Activated T-helper 1 cell treated with anti-CD3 and anti-CD28 coated beads, Interleukin-12 subunit alpha, Interleukin-12 subunit beta, Interleukin-2, Interleukin-4 antibody, amounts not matched to agents 30 ng/mL and 10 ng/mL and 1 ng/mL, durations not matched to agents 14 hours and 24 hours and 36 hours (primary cell): ENCODE data around the gene ZSCAN23. TPM values are rescaled to one million over a fixed set of nuclear protein-coding genes. Genes with fewer than 3 reads are reported as not detected.
"Not testable (repeated sequence)": the region's sequence is repeated elsewhere in the genome, so short reads cannot be mapped to it uniquely, and the experiment has no call there.

ENCODE experiments used
- DNase-seq: peaks from one replicate; pipeline ENCODE4 v3.0.0; 2021; ENCODE audit warnings: low spot score
- H3K27ac Mint-ChIP-seq: one replicate; pipeline ENCODE4 v1.8.0; 2021; ENCODE audit warnings: mild to moderate bottlenecking, mixed read lengths
- H3K27me3 Mint-ChIP-seq: one replicate; pipeline ENCODE4 v1.8.0; 2022; ENCODE audit warnings: mild to moderate bottlenecking, moderate library complexity, mixed read lengths; ENCODE audit not compliant: insufficient read depth
- H3K36me3 Mint-ChIP-seq: one replicate; pipeline ENCODE4 v1.8.0; 2021; ENCODE audit warnings: low read depth, mixed read lengths
- H3K4me1 Mint-ChIP-seq: one replicate; pipeline ENCODE4 v1.8.0; 2021; ENCODE audit warnings: low read depth, mixed read lengths
- H3K4me3 Mint-ChIP-seq: one replicate; pipeline ENCODE4 v1.8.0; 2021; ENCODE audit warnings: mild to moderate bottlenecking, moderate library complexity, mixed read lengths
- H3K9me3 Mint-ChIP-seq: one replicate; pipeline ENCODE4 v1.8.0; 2021; ENCODE audit warnings: mixed read lengths
- intact Hi-C: fragments of 100-400 bp; cut with micrococcal nuclease; formaldehyde crosslinking; loops from one replicate; pipeline ENCODE4 v1.15.1; 2024
- total RNA-seq: library from RNA; stranded (reverse); gene quantifications from 2 replicates; pipeline ENCODE4 v1.2.3, GENCODE V29; 2022

Gene ZSCAN23
- total RNA-seq, 1 donor from 2014 or later: 2.2 TPM

DNA sequence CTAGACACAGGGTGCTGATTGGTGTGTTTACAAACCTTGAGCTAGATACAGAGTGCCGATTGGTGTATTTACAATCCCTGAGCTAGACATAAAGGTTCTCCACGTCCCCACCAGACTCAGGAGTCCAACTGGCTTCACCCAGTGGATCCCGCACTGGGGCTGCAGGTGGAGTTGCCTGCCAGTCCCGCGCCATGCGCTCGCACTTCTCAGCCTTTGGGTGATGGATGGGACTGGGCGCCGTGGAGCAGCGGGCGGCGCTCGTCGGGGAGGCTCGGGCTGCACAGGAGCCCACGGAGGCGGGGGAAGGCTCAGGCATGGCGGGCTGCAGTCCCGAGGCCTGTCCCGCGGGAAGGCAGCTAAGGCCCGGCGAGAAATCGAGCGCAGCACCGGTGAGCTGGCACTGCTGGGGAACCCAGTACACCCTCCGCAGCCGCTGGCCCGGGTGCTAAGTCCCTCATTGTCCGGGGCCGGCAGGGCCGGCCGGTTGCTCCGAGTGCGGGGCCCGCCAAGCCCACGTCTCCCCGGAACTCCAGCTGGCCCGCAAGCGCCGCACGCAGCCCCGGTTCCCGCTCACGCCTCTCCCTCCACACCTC lies 26.0 kb upstream of the ZSCAN23 start:
- H3K4me3 Mint-ChIP-seq, H3K27ac Mint-ChIP-seq, H3K36me3 Mint-ChIP-seq, H3K9me3 Mint-ChIP-seq, H3K4me1 Mint-ChIP-seq, DNase-seq, intact Hi-C loops: not testable (repeated sequence)
- peaks cover 34% of the 10 kb centered on the region for H3K27me3 Mint-ChIP-seq

DNA sequence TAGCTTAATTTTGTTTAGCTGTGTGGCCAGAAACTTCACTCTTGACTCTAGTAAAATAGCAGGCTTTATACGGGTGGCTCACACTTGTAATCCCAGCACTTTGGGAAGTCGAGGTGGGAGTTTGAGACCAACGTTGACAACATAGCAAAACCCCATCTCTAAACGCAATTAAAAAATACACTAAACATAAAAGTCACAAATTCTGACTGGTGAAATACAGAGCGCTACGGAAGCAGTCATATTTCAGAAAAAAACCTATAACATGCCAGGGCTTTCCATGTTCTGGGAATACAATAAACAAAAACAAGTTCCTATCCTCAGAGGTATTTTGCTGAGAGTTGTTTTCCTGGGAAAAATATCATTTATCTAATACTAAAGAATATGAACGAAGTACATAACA lies 24.8 kb upstream of the ZSCAN23 start:
- Mint-ChIP-seq H3K9me3 (no peaks in the 10 kb centered on the region), H3K4me1 (no peaks in the 10 kb centered on the region), H3K27ac (no peak overlapping the region)

DNA sequence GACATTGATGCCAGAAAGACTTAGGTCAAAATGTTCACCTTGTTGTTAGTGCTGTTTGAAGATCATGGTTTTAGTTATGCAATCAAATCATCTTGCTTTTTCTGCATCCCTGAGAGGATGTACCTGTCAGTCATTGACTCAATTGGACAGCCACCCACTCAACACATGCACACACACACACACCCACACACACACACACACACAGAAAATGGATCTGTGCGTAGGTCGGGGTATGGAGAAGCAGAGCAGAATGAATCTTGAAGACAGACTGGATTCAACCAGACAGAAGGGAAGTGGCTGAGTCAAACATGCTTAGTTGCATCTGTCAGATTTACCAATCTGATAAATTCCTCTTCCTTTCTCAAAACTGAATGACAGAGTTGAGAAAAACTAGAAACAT lies 19.1 kb upstream of the ZSCAN23 start:
- H3K4me3 Mint-ChIP-seq: peak overlapping the region; percentile 3
- no peak overlapping the region for H3K27ac Mint-ChIP-seq
- H3K36me3 Mint-ChIP-seq: peaks cover 1% of the 10 kb centered on the region
- H3K4me1 Mint-ChIP-seq: peaks cover 10% of the 10 kb centered on the region
- no peaks in the 10 kb centered on the region for H3K9me3 Mint-ChIP-seq
- peaks cover 44% of the 10 kb centered on the region for H3K27me3 Mint-ChIP-seq
- DNase-seq: peak; percentile 12
- intact Hi-C loops: no loop called here

More for the DNA sequence above, 24.8 kb upstream of the ZSCAN23 start:
- H3K4me3 Mint-ChIP-seq: no peak overlapping the region
- intact Hi-C loops: no loop called here
- H3K27me3 Mint-ChIP-seq: peaks cover 29% of the 10 kb centered on the region
- H3K36me3 Mint-ChIP-seq: no peaks in the 10 kb centered on the region
- DNase-seq: no peak

DNA sequence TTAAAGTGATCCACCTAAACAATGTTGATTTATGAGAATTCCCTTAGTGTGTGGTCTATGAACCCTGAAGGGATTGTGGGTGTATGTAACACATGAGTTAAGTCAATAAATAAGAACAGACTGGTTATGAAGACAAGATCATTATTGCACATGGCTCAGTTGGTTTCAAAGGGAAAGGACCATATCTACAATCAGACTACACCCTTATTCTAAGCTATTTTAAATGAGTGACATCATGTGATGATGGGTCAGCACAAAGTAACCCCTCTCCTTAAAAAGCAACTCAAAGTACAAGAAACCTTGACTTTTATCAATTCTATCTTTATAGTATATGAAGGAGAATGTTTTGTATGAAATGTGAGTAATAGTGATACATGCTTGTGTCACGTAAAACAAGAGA lies 15.3 kb upstream of the ZSCAN23 start:
- DNase-seq: no peak
- Mint-ChIP-seq H3K27me3 (peaks cover 51% of the 10 kb centered on the region), H3K9me3 (no peaks in the 10 kb centered on the region), H3K36me3 (peaks cover 1% of the 10 kb centered on the region), H3K27ac (no peak overlapping the region), H3K4me3 (no peak overlapping the region), H3K4me1 (peaks cover 10% of the 10 kb centered on the region)
- intact Hi-C loops: no loop called here

DNA sequence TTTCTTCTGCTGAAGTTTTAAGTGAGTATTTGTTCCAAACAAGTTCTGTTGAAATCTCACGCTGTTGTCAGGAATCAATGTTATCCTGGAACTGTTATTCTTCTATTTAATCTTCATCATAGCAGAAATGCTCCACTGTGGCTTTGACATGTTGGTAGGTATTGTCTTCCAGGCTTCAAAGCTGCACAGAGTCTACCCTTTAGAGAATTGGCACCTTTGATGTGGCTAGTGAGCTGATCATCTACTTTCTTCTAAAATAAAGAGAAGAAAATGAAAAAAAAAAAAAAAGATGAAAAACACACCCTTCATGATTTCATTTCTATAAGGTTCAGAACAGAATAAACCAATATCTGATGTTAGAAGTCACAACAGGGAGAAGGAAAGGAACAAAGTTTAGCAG lies 5.8 kb upstream of the ZSCAN23 start:
- H3K27ac Mint-ChIP-seq: no peak overlapping the region
- DNase-seq: no peak
- intact Hi-C loops: loop anchor here (5.0 kb wide), 1 partner anchor 138 kb away; a partner anchor contains a TSS
- peaks cover 12% of the 10 kb centered on the region for H3K9me3 Mint-ChIP-seq
- no peak overlapping the region for H3K4me3 Mint-ChIP-seq
- H3K4me1 Mint-ChIP-seq: peaks cover 27% of the 10 kb centered on the region
- H3K27me3 Mint-ChIP-seq: peaks cover 32% of the 10 kb centered on the region
- peaks cover 9% of the 10 kb centered on the region for H3K36me3 Mint-ChIP-seq

DNA sequence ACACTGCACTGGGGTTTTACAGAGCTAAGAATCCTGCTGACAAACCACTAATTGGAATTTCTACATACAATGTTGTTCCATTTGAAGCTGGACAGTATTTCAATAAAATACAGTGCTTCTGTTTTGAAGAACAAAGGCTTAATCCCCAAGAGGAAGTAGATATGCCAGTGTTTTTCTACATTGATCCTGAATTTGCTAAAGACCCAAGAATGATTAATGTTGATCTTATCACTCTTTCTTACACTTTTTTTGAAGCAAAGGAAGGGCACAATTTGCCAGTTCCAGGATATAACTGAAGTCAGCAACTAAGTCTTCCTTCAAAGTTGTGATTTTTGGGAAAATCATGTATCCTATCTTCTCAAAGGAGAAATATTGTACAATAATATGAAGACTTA lies 4.2 kb upstream of the ZSCAN23 start:
- peaks cover 19% of the 10 kb centered on the region for H3K9me3 Mint-ChIP-seq
- intact Hi-C loops: loop anchor here (5.0 kb wide), 1 partner anchor 140 kb away; a partner anchor contains a TSS
- peak overlapping the region; percentile 78 for H3K4me3 Mint-ChIP-seq
- not testable (repeated sequence) for DNase-seq, H3K27ac Mint-ChIP-seq
- peaks cover 26% of the 10 kb centered on the region for H3K27me3 Mint-ChIP-seq
- peaks cover 42% of the 10 kb centered on the region for H3K4me1 Mint-ChIP-seq
- H3K36me3 Mint-ChIP-seq: peaks cover 15% of the 10 kb centered on the region

DNA sequence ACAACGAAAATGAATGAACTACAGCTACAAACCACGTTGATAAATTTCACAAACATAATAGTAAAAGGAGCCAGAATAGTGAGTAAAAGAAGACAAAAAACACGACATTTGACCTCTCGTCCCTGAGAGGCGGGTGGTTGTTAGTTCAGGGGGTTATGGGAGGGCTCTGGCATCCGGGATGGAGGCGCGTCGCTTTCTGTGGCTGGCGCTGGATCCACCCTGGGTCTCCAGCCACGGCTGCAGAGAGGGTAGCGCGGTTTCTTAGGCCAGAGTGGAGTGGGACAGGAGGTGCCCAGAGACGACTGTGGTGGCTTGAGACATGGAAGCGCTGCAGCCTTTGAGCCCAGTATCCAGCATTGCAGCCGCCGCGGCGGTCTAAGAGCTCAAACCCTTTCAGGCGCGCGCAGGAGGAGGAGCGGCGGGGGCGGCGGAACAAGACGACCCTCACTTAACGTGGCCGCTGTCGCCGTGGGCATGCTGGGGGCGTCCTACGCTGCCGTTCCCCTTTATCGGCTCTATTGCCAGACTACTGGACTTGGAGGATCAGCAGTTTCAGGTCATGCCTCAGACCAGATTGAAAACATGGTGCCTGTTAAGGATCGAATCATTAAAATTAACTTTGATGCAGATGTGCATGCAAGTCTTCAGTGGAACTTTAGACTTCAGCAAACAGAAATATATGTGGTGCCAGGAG lies 3.7 kb upstream of the ZSCAN23 start:
- Mint-ChIP-seq H3K4me1 (peaks cover 46% of the 10 kb centered on the region), H3K36me3 (peaks cover 15% of the 10 kb centered on the region), H3K27ac (no peak overlapping the region), H3K9me3 (peaks cover 19% of the 10 kb centered on the region), H3K4me3 (peak overlapping the region; percentile 78), H3K27me3 (peaks cover 26% of the 10 kb centered on the region)
- no peak for DNase-seq
- intact Hi-C loops: loop anchor here (5.0 kb wide), 1 partner anchor 140 kb away; a partner anchor contains a TSS

DNA sequence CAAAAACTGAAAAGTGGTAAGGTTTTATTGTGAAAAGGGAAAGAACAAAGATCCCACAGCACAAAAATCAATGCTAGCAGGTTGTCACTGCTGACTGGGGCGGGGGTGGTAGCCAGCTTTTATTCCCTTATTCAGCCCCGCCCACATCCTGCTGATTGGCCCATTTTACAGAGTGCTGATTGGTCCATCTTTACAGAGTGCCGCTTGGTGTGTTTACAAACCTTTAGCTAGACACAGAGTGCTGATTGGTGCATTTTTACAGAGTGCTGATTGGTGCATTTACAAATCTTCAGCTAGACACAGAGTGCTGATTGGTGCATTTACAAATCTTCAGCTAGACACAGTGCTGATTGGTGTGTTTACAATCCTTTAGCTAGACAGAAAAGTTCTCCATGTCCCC lies 1.5 kb upstream of the ZSCAN23 start:
- H3K4me3 Mint-ChIP-seq, H3K27ac Mint-ChIP-seq, DNase-seq: not testable (repeated sequence)
- Mint-ChIP-seq H3K27me3 (peaks cover 20% of the 10 kb centered on the region), H3K36me3 (peaks cover 16% of the 10 kb centered on the region), H3K9me3 (peaks cover 19% of the 10 kb centered on the region), H3K4me1 (peaks cover 46% of the 10 kb centered on the region)
- intact Hi-C loops: loop anchor here (5.0 kb wide), 4 partner anchors 43 to 232 kb away; partner anchors contain the start of gene ZKSCAN3

DNA sequence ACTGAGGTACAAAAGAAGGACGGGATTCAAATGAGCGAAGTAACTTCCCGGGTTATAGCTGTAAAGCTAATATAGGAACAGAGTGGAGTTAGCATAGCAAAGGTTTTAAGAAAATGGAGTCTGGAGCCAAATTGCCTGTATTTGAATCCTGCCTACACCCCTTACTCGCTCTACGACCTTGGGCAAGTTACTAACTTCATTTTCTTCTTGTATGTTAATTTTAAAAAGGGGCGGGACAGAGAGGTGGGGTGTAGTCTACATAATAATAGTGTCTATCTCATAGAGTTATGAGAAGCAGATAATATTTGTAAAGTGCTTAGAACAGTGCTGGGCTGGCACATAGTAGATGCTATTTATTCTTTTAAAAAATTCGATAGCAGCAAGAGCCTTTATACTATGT lies 705 bp downstream of the ZSCAN23 start:
- Mint-ChIP-seq H3K36me3 (peaks cover 16% of the 10 kb centered on the region), H3K4me3 (peak overlapping the region; percentile 98), H3K27ac (peak overlapping the region; percentile 89), H3K4me1 (peaks cover 41% of the 10 kb centered on the region), H3K9me3 (peaks cover 19% of the 10 kb centered on the region), H3K27me3 (peaks cover 15% of the 10 kb centered on the region)
- intact Hi-C loops: loop anchor here (5.0 kb wide), 3 partner anchors 45 to 230 kb away; partner anchors contain the start of gene ZKSCAN3
- no peak for DNase-seq

DNA sequence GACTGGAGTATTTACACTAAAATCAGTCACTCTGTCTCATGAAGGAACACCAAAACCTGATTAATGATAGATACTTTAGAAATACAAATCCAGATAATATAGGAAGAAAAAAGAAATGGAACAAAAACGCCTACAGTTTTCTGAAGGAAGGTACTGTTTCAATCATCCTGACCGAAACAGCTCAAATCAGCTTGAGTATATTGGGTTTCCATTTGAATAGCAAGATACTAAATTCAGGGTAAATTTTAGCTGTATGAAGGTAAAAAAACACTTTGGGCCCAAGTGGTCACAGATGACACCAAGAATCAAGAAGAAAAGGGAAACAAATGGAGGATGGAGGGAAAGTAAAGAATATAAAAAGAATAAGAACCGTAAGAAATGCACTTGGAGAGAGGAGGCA lies 6.9 kb downstream of the ZSCAN23 start:
- Mint-ChIP-seq H3K4me1 (peaks cover 6% of the 10 kb centered on the region), H3K27ac (peak overlapping the region; percentile 8), H3K36me3 (peaks cover 5% of the 10 kb centered on the region), H3K4me3 (no peak overlapping the region), H3K9me3 (no peaks in the 10 kb centered on the region), H3K27me3 (peaks cover 5% of the 10 kb centered on the region)
- no peak for DNase-seq
- intact Hi-C loops: no loop called here

DNA sequence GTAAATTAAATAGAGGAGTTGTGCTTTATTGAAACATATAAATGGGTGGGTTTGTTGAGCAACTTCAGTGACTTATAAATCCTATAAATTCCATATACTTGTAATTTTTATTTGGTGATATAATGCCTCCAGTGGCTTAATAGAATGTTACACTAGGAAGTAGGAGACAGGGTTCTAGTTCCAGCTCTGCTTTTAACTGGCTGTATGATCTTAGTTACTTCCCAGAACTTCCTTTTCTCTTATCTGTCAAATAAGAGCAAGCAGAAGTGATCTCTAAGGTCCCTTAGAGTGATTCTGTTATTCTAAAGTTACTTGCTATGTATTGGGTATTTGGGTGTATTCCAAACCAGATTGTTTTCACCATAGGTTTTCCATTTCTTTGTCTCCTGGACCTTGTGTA lies 10.2 kb downstream of the ZSCAN23 start:
- H3K9me3 Mint-ChIP-seq: no peaks in the 10 kb centered on the region
- H3K4me1 Mint-ChIP-seq: peaks cover 6% of the 10 kb centered on the region
- H3K4me3 Mint-ChIP-seq: no peak overlapping the region
- no peak overlapping the region for H3K27ac Mint-ChIP-seq
- peaks cover 5% of the 10 kb centered on the region for H3K36me3 Mint-ChIP-seq
- DNase-seq: no peak
- intact Hi-C loops: no loop called here
- peaks cover 10% of the 10 kb centered on the region for H3K27me3 Mint-ChIP-seq

DNA sequence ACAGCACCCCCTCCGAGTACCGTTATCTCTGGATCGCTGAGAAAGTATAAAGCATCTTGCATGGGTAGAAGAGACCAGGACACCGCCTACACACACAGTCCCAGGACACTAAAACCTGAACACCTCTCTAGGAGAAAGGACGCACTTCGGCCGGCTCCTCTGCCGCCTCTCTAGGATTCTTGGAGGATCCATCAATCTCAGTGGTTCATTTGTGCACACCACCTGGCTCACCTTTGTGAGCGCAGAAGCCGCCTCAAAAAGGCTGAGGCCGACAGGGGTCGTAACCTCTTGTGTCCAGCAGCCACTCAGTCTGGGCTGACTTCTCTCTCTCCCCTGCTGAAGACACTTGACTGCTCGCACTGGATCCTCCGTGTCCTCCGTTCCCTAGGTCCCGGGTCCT lies 13.5 kb downstream of the ZSCAN23 start:
- Mint-ChIP-seq H3K36me3 (peaks cover 3% of the 10 kb centered on the region), H3K27ac (no peak overlapping the region), H3K4me1 (peaks cover 10% of the 10 kb centered on the region), H3K9me3 (peaks cover 3% of the 10 kb centered on the region), H3K4me3 (no peak overlapping the region), H3K27me3 (peaks cover 15% of the 10 kb centered on the region)
- DNase-seq: no peak
- intact Hi-C loops: no loop called here

DNA sequence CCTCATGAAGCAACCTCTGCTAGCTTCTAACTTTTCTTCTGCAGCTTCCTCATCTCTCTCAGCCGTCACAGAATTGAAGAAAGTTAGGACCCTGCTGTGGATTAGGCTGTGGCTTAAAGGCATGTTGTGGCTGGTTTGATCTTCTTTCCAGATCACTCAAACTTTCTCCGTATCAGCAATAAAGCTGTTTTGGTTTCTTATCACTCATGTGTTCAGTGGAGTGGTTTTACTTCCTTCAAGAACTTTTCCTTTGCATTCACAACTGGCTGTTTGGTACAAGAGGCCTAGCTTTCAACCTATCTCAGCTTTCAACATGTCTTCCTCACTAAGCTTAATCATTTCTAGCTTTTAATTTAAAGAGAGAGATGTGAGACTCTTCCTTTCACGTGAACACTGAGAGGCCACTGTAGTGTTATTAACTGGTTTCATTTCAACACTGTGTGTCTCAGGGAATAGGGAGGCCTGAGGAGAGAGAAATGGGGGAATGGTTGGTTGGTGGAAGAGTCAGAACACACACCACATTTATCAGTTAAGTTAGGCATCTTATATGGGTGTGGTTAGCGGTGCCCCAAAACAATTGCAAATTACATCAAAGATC lies 17.2 kb downstream of the ZSCAN23 start:
- peaks cover 15% of the 10 kb centered on the region for H3K4me1 Mint-ChIP-seq
- peaks cover 31% of the 10 kb centered on the region for H3K27me3 Mint-ChIP-seq
- no peak for DNase-seq
- H3K36me3 Mint-ChIP-seq: peaks cover 3% of the 10 kb centered on the region
- peak overlapping the region; percentile 37 for H3K27ac Mint-ChIP-seq
- intact Hi-C loops: loop anchor here (1.0 kb wide), 1 partner anchor 18 kb away; no protein-coding TSS in a partner anchor
- no peak overlapping the region for H3K4me3 Mint-ChIP-seq
- H3K9me3 Mint-ChIP-seq: peaks cover 6% of the 10 kb centered on the region
